Measurements from ENCODE around the gene ADIPOR2. TPM values are rescaled to one million over a fixed set of nuclear protein-coding genes. Genes with fewer than 3 reads are reported as not detected.
A peak's percentile ranks its signal among the peaks of the same experiment; 100 is the strongest.

Gene ADIPOR2
- total RNA-seq, 1 donor from 2014 or later, result 29.6 TPM

DNA sequence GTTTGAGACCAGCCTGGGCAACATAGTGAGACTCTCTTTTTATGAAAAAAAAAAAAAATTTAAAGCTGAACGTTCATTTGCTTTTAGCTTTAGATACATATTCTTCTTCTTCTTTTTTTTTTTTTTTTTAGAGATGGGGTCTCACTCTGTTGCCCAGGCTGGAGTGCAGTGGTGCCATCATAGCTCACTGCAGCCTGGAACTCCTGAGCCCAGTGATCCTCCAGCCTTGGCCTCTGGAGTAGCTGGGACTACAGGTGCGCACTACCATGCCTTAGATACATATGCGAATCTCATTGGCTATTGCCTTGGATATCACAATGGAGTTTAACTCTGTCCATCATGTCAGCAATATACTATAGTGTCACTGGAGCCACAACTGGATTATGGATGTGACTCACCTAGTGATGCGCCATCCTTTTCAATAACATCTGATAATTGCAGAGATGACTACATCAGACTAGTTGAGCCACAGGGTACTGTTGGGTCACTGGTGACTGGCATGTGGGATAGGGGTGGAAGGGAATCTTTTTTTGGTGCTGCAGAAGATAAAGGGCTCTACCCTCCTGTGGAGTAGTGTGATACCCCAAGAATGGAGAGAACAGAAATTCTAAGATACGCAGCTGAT, 2.7 kb upstream of the ADIPOR2 start:
- Mint-ChIP-seq H3K27ac (no peak overlapping the region), H3K27me3 (ENCODE audit: insufficient read depth, low read depth) (peaks cover 9% of the 10 kb centered on the region)

DNA sequence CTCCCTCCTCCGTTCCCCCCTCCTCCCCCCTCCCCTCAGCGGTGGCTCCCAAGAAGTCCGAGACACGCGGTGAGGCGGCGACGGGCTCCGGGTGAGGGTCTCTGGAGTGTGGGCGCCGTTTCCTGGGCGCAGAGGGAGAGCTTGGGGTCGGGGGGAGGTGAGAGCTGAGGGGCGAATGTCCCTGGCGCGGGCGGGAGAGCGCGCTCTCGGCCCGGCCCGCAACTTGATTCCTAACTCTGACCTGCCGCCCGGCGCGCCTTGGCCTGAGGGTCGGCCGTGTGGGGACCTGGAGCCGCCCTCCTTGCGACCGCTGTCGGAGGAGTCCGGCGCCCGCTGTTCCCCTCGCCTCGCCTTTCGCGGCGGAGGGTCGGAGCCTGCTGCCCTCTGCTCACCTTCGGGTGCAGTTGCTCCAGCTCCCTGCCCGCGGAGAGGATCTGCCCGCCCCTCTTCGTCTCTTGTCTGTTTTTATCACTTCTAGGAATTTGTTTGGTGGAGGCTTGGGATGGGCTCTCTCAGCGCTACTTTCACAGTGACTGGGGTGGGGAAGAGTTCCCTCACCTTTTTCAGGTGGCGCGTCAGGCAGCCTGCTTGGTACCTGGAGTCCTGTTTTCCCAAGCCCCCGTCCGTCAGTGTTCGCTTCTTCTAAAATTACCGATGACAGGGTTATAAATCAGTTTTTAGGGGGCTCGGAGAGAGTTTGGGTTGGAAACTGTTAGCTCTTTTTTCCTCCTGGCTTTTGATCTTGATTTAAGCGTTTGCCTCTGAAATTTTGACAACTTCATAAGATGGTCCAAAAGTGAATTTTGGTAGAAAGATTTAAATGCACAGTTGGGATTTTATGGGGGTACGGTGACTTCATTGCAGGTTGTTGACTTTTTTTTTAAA, 495 bp downstream of the ADIPOR2 start:
- Histone ChIP-seq H3K79me2 (ENCODE audit: low read depth) (peaks cover 51% of the 10 kb centered on the region), H4K20me1 (ENCODE audit: low read depth) (peaks cover 45% of the 10 kb centered on the region), H3K27ac (peak overlapping the region; percentile 96), H3K9ac (peak overlapping the region; percentile 87), H3K27me3 (no peaks in the 10 kb centered on the region), H2AFZ (replicated peaks) (peak overlapping the region; percentile 11), H3K36me3 (no peaks in the 10 kb centered on the region), H3K9me3 (ENCODE audit: low read depth) (no peaks in the 10 kb centered on the region), H3K4me1 (peaks cover 15% of the 10 kb centered on the region), H3K4me3 (peak overlapping the region; percentile 97), H3F3A (ENCODE audit: low read depth) (peaks cover 27% of the 10 kb centered on the region), H3K4me2 (peak overlapping the region; percentile 95)
- Mint-ChIP-seq H3K27ac (peak overlapping the region; percentile 92), H3K4me3 (peak overlapping the region; percentile 99), H3K27me3 (ENCODE audit: insufficient read depth, low read depth) (peaks cover 6% of the 10 kb centered on the region), H3K36me3 (peaks cover 7% of the 10 kb centered on the region), H3K4me1 (peaks cover 18% of the 10 kb centered on the region), H3K9me3 (no peaks in the 10 kb centered on the region)
- TF ChIP-seq EZH2phosphoT487 (IDR thresholded peaks at IDR 0.05) (no peak), EZH2 (IDR thresholded peaks at IDR 0.05) (no peak)
- TF ChIP-seq, protein P1, sequence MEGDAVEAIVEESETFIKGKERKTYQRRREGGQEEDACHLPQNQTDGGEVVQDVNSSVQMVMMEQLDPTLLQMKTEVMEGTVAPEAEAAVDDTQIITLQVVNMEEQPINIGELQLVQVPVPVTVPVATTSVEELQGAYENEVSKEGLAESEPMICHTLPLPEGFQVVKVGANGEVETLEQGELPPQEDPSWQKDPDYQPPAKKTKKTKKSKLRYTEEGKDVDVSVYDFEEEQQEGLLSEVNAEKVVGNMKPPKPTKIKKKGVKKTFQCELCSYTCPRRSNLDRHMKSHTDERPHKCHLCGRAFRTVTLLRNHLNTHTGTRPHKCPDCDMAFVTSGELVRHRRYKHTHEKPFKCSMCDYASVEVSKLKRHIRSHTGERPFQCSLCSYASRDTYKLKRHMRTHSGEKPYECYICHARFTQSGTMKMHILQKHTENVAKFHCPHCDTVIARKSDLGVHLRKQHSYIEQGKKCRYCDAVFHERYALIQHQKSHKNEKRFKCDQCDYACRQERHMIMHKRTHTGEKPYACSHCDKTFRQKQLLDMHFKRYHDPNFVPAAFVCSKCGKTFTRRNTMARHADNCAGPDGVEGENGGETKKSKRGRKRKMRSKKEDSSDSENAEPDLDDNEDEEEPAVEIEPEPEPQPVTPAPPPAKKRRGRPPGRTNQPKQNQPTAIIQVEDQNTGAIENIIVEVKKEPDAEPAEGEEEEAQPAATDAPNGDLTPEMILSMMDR (IDR thresholded peaks at IDR 0.05), result no peak
- DNase-seq (ENCODE audit: low spot score), result peak; percentile 92

More for the DNA sequence above, 2.7 kb upstream of the ADIPOR2 start:
- H3K9ac ChIP-seq, result no peak overlapping the region
- no peak overlapping the region for H3K27ac ChIP-seq
- no peaks in the 10 kb centered on the region for H3K36me3 ChIP-seq
- no peak overlapping the region for H2AFZ ChIP-seq (replicated peaks)
- H3K4me1 ChIP-seq, result peaks cover 15% of the 10 kb centered on the region
- H3K79me2 ChIP-seq (ENCODE audit: low read depth), result peaks cover 20% of the 10 kb centered on the region
- peaks cover 16% of the 10 kb centered on the region for H3K4me1 Mint-ChIP-seq
- H3K9me3 Mint-ChIP-seq, result no peaks in the 10 kb centered on the region
- H3K4me3 ChIP-seq, result no peak overlapping the region
- H3K4me3 Mint-ChIP-seq, result no peak overlapping the region
- H3F3A ChIP-seq (ENCODE audit: low read depth), result peaks cover 27% of the 10 kb centered on the region
- no peaks in the 10 kb centered on the region for H3K27me3 ChIP-seq
- TF ChIP-seq, protein P1 (IDR thresholded peaks at IDR 0.05), result no peak
- TF ChIP-seq EZH2phosphoT487 (IDR thresholded peaks at IDR 0.05), result no peak
- peaks cover 19% of the 10 kb centered on the region for H4K20me1 ChIP-seq (ENCODE audit: low read depth)
- no peak for DNase-seq (ENCODE audit: low spot score)
- H3K9me3 ChIP-seq (ENCODE audit: low read depth), result no peaks in the 10 kb centered on the region
- peaks cover 3% of the 10 kb centered on the region for H3K36me3 Mint-ChIP-seq
- no peak overlapping the region for H3K4me2 ChIP-seq

DNA sequence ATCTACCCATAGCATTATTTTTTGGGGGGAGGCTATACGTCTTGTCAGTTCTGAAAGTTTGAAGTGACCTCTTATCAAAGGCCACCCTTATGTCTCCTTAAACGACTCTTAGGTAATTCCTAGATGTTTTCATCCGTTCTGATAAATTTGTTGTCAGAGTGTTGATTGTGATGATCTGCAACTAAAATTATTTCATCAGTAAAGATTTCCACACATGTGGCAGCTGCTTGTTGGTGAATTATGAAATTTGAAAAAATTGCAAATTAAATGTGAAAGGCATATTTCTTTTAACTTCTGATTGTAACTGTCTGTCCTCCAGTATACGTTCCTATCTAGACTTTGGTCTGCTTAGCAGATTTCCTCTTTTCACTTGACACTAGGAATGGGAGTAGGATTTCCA, 1.4 kb downstream of the ADIPOR2 start:
- H3K9me3 Mint-ChIP-seq, result no peaks in the 10 kb centered on the region
- Histone ChIP-seq H4K20me1 (ENCODE audit: low read depth) (peaks cover 54% of the 10 kb centered on the region), H3K27me3 (no peaks in the 10 kb centered on the region)

More for the DNA sequence above, 1.4 kb downstream of the ADIPOR2 start:
- H3F3A ChIP-seq (ENCODE audit: low read depth), result peaks cover 27% of the 10 kb centered on the region
- peak overlapping the region; percentile 95 for H3K4me2 ChIP-seq
- H3K27me3 Mint-ChIP-seq (ENCODE audit: insufficient read depth, low read depth), result peaks cover 6% of the 10 kb centered on the region
- H3K36me3 Mint-ChIP-seq, result peaks cover 9% of the 10 kb centered on the region
- peak overlapping the region; percentile 87 for H3K9ac ChIP-seq
- H3K4me1 Mint-ChIP-seq, result peaks cover 18% of the 10 kb centered on the region
- no peak for DNase-seq (ENCODE audit: low spot score)
- no peaks in the 10 kb centered on the region for H3K9me3 ChIP-seq (ENCODE audit: low read depth)
- peaks cover 15% of the 10 kb centered on the region for H3K4me1 ChIP-seq
- H3K4me3 ChIP-seq, result peak overlapping the region; percentile 97
- no peak overlapping the region for H3K27ac ChIP-seq
- no peaks in the 10 kb centered on the region for H3K36me3 ChIP-seq
- H3K27ac Mint-ChIP-seq, result no peak overlapping the region
- TF ChIP-seq EZH2 (IDR thresholded peaks at IDR 0.05), result no peak
- TF ChIP-seq, protein P1 (IDR thresholded peaks at IDR 0.05), result no peak
- TF ChIP-seq EZH2phosphoT487 (IDR thresholded peaks at IDR 0.05), result no peak
- peaks cover 60% of the 10 kb centered on the region for H3K79me2 ChIP-seq (ENCODE audit: low read depth)
- H3K4me3 Mint-ChIP-seq, result peak overlapping the region; percentile 99
- no peak overlapping the region for H2AFZ ChIP-seq (replicated peaks)

Data from neural progenitor cell (in vitro differentiated cells).